OCI-LY1 (cell line): ENCODE results near the gene SKAP2.

Experiments used
- EZH2 ChIP-seq: fragments of 200-600 bp; sonication (generic), shearing (Covaris generic); IDR thresholded peaks from 2 replicates; pipeline ENCODE4 v1.8.0; 2017; ENCODE audit warnings: borderline replicate concordance, mixed run types, mild to moderate bottlenecking, antibody characterized with exemption, low read length, moderate library complexity, mixed read lengths
- TF ChIP-seq, protein P1 (sequence below): fragments of 200-600 bp; sonication (generic), shearing (Covaris generic); IDR thresholded peaks from 2 replicates; pipeline ENCODE4 v1.5.1; 2017; ENCODE audit warnings: mild to moderate bottlenecking, antibody characterized with exemption, low read length, moderate library complexity, mixed read lengths

- TF ChIP-seq, protein P1, sequence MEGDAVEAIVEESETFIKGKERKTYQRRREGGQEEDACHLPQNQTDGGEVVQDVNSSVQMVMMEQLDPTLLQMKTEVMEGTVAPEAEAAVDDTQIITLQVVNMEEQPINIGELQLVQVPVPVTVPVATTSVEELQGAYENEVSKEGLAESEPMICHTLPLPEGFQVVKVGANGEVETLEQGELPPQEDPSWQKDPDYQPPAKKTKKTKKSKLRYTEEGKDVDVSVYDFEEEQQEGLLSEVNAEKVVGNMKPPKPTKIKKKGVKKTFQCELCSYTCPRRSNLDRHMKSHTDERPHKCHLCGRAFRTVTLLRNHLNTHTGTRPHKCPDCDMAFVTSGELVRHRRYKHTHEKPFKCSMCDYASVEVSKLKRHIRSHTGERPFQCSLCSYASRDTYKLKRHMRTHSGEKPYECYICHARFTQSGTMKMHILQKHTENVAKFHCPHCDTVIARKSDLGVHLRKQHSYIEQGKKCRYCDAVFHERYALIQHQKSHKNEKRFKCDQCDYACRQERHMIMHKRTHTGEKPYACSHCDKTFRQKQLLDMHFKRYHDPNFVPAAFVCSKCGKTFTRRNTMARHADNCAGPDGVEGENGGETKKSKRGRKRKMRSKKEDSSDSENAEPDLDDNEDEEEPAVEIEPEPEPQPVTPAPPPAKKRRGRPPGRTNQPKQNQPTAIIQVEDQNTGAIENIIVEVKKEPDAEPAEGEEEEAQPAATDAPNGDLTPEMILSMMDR, result peak; percentile 63; the same call in 1 of the 2 replicates
- no peak for TF ChIP-seq EZH2
Observed at GRCh38 chr7:26620352-26620751, 244.0 kb downstream of the SKAP2 start.
